AG04450 (cell line): Measurements from ENCODE around the gene ANP32A. TPM values are rescaled to one million over a fixed set of nuclear protein-coding genes. Genes with fewer than 3 reads are reported as not detected.
"Not testable (repeated sequence)": the region's sequence is repeated elsewhere in the genome, so short reads cannot be mapped to it uniquely, and the experiment has no call there.

Source experiments
- CTCF ChIA-PET: fragments of 300-600, 350-600 bp; formaldehyde crosslinking; extraction: SDS; loops from one replicate; lab custom pipeline; 2022; ENCODE audit warnings: antibody characterized with exemption, inconsistent platforms; lab: Charles Lee
- POLR2A ChIA-PET: fragments of 350-600 bp; formaldehyde crosslinking; extraction: SDS; loops from one replicate; lab custom pipeline; 2021; ENCODE audit warnings: antibody characterized with exemption, inconsistent platforms; lab: Yijun Ruan, JAX
- DNase-seq: peaks from one replicate; pipeline ENCODE4 v3.0.0-alpha.2; 2011; ENCODE audit warnings: low read depth, low spot score
- H3K27ac ChIP-seq: one replicate; pipeline ENCODE4 v1.5.1; 2012; ENCODE audit warnings: low read depth, low read length, control low read depth
- H3K27me3 ChIP-seq: one replicate; pipeline ENCODE4 v1.6.0; 2012; ENCODE audit warnings: low read length; ENCODE audit not compliant: control insufficient read depth, insufficient read depth
- H3K4me3 ChIP-seq: 2 replicates; pipeline ENCODE4 v1.5.1; 2011; ENCODE audit warnings: mild to moderate bottlenecking, low read depth, low read length, control low read depth
- H3K9me3 ChIP-seq: 2 replicates; pipeline ENCODE4 v1.5.1; 2012; ENCODE audit warnings: low read length; ENCODE audit not compliant: control insufficient read depth, insufficient read depth
- polyA minus RNA-seq: library from RNA; depleted of rRNA, polyadenylated mRNA; stranded (reverse); fragments of >200 nt; gene quantifications from 2 replicates; pipeline ENCODE4 v1.2.3, GENCODE V29; 2011; rRNA and poly(A)+ RNA removed
- polyA plus RNA-seq: library from polyadenylated mRNA; depleted of rRNA; stranded (reverse); fragments of >200 nt; gene quantifications from 2 replicates; pipeline ENCODE4 v1.2.3, GENCODE V29; 2011; rRNA removed
- TF ChIP-seq, protein P1 (sequence below): IDR thresholded peaks from 2 replicates; pipeline ENCODE4 v1.5.1; 2011; ENCODE audit warnings: low read depth, low read length, control low read depth, inconsistent platforms

ANP32A gene
- polyA plus RNA-seq = 67.8 and 69.4 TPM in 2 replicates
- polyA minus RNA-seq = 25.7 and 33.3 TPM in 2 replicates

DNA sequence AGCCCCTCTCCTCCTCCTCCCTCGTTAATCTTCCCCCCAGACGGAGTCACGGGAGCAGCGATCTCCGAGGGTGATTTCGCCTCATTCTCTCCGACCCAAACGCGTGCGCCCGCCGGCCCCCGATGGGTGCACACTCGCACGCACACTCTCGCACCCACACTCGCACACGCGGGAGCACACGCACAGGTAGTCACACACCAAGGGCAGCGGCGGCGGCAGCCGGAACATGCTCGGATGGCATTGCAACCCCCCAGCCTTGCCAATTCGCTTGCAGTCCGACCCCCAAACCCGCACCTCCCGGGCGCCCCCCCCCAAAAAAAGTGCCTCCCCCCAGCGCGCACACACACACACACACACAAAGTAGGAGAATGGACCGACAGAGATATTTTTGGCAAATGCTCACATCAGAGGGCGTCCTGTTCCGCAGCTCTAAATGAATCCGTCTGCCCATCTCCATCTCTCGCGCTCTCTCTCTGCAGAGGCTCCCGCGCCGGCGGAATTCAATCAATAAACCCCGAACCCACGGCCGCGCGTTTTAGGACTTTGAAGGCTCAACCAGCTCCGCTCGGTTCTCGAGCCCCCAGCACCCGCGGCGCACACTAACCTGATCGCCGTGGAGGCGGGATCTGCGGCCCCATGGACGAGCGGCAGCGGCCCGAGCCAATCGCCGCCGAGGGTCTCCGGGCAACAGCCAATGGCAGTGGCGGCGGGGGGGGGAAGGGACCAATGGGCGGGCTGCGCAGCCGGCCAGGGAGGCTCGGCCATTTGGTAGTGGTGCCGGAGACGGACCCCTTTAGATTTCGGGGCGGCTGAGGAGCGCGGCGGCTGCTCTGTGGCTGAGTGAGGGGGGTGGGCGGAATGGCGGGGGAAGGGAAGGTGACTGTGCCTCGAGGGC is at the start of gene ANP32A:
Gene ANP32A (minus strand): TSS at position 601 of the 895 bp plus-strand sequence. CDS start 144 bp downstream, at position 457.
- CTCF ChIA-PET = no interaction called here
- DNase-seq = peak; percentile 86
- Histone ChIP-seq H3K27ac (peak within 1 kb of the TSS; percentile 88), H3K27me3 (no peaks in the 10 kb centered on the region), H3K4me3 (peak within 1 kb of the TSS; percentile 94), H3K9me3 (peaks cover 8% of the 10 kb centered on the region; the same call in 1 of the 2 replicates)
- TF ChIP-seq, protein P1, sequence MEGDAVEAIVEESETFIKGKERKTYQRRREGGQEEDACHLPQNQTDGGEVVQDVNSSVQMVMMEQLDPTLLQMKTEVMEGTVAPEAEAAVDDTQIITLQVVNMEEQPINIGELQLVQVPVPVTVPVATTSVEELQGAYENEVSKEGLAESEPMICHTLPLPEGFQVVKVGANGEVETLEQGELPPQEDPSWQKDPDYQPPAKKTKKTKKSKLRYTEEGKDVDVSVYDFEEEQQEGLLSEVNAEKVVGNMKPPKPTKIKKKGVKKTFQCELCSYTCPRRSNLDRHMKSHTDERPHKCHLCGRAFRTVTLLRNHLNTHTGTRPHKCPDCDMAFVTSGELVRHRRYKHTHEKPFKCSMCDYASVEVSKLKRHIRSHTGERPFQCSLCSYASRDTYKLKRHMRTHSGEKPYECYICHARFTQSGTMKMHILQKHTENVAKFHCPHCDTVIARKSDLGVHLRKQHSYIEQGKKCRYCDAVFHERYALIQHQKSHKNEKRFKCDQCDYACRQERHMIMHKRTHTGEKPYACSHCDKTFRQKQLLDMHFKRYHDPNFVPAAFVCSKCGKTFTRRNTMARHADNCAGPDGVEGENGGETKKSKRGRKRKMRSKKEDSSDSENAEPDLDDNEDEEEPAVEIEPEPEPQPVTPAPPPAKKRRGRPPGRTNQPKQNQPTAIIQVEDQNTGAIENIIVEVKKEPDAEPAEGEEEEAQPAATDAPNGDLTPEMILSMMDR = no peak
- POLR2A ChIA-PET = no interaction called here

DNA sequence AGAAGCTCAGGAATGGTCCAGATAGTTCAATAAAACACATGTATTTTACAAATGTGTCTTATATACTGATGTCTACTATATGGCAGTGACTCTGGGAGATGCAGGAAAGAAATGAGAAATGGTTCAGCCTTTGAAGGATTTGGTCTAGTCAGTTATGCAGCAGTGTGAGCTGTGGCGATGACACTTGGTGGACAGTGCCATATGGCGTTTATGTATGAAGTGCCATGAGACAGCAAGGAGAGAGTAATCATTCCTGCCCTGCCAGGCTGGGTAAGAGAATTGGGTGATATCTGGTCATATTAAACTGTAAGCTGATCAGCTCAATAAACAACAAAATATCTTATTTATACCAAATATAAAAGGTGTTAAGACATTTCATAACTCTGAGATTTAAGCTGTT is 47.6 kb upstream of the ANP32A start:
- CTCF ChIA-PET = no interaction called here
- Histone ChIP-seq H3K27ac (no peak overlapping the region), H3K9me3 (no peaks in the 10 kb centered on the region), H3K27me3 (peaks cover 32% of the 10 kb centered on the region), H3K4me3 (no peak overlapping the region)
- no peak for DNase-seq
- POLR2A ChIA-PET = no interaction called here
- TF ChIP-seq, protein P1 = no peak

DNA sequence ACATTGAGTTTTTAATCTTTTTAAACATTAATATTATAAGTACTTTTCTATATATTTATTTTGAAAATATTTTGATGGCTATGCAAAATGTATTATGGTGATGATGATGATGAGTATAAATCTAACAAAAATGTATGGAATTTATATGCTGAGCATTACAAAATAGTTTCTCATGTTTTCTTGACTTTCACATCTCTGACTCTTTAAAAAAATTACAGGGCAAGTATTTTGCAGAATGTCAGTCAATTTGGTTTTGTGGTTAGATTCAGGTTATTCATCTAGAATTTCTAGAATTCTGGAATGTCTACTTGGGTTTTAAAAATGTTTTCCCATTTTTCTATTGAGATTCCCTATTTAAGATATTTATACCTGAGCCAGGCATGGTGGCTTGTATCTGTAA is 41.7 kb upstream of the ANP32A start:
- ChIA-PET CTCF (no interaction called here), POLR2A (no interaction called here)
- peaks cover 7% of the 10 kb centered on the region for H3K27me3 ChIP-seq
- no peak overlapping the region for H3K4me3 ChIP-seq
- H3K27ac ChIP-seq = no peak overlapping the region
- TF ChIP-seq, protein P1 = no peak
- no peak for DNase-seq
- H3K9me3 ChIP-seq = peaks cover 4% of the 10 kb centered on the region

DNA sequence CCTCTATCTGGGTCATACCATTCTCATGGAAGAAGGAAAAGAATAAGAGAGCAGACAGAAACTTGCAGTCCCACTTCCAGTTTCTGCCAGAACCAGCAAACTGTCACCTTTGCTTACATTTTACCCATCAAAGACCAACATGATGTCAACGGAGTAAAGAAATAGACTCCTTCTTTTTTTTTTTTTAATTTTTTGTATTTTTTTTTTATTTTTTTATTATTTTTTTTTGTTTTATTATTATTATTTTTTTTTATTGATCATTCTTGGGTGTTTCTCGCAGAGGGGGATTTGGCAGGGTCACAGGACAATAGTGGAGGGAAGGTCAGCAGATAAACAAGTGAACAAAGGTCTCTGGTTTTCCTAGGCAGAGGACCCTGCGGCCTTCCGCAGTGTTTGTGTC is 38.0 kb upstream of the ANP32A start:
- CTCF ChIA-PET = interaction anchor here (0.6 kb wide), 1 partner anchor 553 kb away, joined by 9 read pairs; no protein-coding TSS in a partner anchor
- H3K9me3 ChIP-seq, H3K4me3 ChIP-seq, POLR2A ChIA-PET, DNase-seq, H3K27ac ChIP-seq, H3K27me3 ChIP-seq: not testable (repeated sequence)

DNA sequence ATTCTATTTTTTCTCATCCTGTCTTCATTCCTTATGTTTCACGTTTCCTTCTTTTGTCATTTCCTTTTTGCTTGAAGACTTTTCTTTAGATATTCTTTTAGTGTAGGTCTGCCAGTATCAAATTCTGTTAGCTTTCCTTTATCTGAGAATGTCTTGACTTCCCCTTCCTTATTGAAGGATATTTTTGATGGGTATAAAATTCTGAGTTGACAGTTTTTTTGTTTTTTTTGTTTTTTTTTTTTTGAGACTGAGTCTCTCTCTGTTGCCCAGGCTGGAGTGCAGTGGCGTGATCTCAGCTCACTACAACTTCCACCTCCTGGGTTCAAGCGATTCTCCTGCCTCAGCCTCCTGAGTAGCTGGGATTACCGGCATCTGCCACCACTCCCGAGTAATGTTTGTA is 36.7 kb upstream of the ANP32A start:
- DNase-seq, POLR2A ChIA-PET, H3K9me3 ChIP-seq, H3K27ac ChIP-seq, CTCF ChIA-PET, H3K4me3 ChIP-seq, H3K27me3 ChIP-seq: not testable (repeated sequence)

DNA sequence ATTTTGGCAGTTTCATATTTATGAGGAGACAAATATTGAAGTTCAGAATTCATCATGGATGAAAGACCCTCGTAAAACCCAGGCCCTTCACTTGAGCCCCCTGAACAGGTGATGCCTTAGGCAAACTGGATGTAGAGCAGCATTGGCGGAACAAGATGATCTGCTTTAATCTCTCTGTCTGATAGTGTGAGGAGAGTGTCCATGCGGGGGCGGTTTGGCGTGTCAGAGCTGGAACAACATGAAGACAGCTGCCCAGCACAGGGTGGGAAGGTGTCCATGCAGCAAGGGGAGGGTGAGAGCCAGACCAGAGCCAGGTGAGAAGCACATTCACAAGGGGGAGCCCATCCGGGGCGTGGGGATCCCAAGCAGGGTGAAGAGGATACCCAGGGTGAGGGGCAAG is 31.8 kb upstream of the ANP32A start:
- ChIA-PET POLR2A (no interaction called here), CTCF (no interaction called here)
- DNase-seq = no peak
- H3K4me3 ChIP-seq = no peak overlapping the region
- TF ChIP-seq, protein P1 = no peak
- H3K27me3 ChIP-seq = peaks cover 14% of the 10 kb centered on the region
- H3K9me3 ChIP-seq = peaks cover under 1% of the 10 kb centered on the region
- no peak overlapping the region for H3K27ac ChIP-seq
